H1 (cell line): ENCODE data around the gene SLIT3. TPM values are rescaled to one million over a fixed set of nuclear protein-coding genes. Genes with fewer than 3 reads are reported as not detected.
A peak's percentile ranks its signal among the peaks of the same experiment; 100 is the strongest.

ENCODE experiments used
- CTCF ChIA-PET: fragments of 300-600 bp; sonication (Branson Sonifier 250); formaldehyde crosslinking; loops from one replicate; lab custom pipeline; 2021; ENCODE audit not compliant: partially characterized antibody; lab: Charles Lee
- POLR2A ChIA-PET: fragments of 300-600 bp; sonication (Branson Sonifier 250); formaldehyde crosslinking; loops from one replicate; lab custom pipeline; 2021; ENCODE audit warnings: inconsistent platforms; ENCODE audit not compliant: partially characterized antibody; lab: Charles Lee
- DNase-seq, 2 experiments: peaks; one replicate each; pipeline versions ENCODE4 v3.0.0 to v3.0.0-alpha.2; 2010 to 2022; ENCODE audit warnings: low spot score in 2 of 2, low read depth in 1 of 2, mixed read lengths in 1 of 2
- FAIRE-seq: peaks from 2 replicates; lab custom pipeline; 2011; peaks lifted over from hg19 to GRCh38; lab: Jason Lieb, UNC
- H2AFZ ChIP-seq: 2 replicates; pipeline ENCODE4 v1.8.1; 2012; ENCODE audit warnings: low read length, inconsistent platforms
- H2AK5ac ChIP-seq: 2 replicates; pipeline ENCODE4 v1.6.1; 2013; ENCODE audit warnings: low read depth, low read length
- H2BK120ac ChIP-seq: replicated peaks from 2 replicates; pipeline ENCODE3; 2013; ENCODE audit warnings: low read depth, low read length, inconsistent platforms
- H2BK12ac ChIP-seq: 2 replicates; pipeline ENCODE4 v1.6.1; 2013; ENCODE audit warnings: low read depth, low read length
- H2BK15ac ChIP-seq: 2 replicates; pipeline ENCODE4 v1.6.1; 2013; ENCODE audit warnings: low read length
- H2BK20ac ChIP-seq: 2 replicates; pipeline ENCODE4 v1.6.1; 2013; ENCODE audit warnings: low read length
- H2BK5ac ChIP-seq: 2 replicates; pipeline ENCODE4 v1.6.1; 2013; ENCODE audit warnings: low read depth, low read length
- H3K14ac ChIP-seq: 2 replicates; pipeline ENCODE4 v1.6.1; 2013; ENCODE audit warnings: inconsistent platforms; ENCODE audit not compliant: insufficient read length
- H3K18ac ChIP-seq: 2 replicates; pipeline ENCODE4 v1.6.1; 2013; ENCODE audit warnings: low read length; ENCODE audit errors: extremely low read depth
- H3K23ac ChIP-seq: 2 replicates; pipeline ENCODE4 v1.6.1; 2013; ENCODE audit warnings: inconsistent platforms; ENCODE audit not compliant: insufficient read length
- H3K23me2 ChIP-seq: 2 replicates; pipeline ENCODE4 v1.6.1; 2013; ENCODE audit warnings: low read depth, low read length
- H3K27ac ChIP-seq: 2 replicates; pipeline ENCODE4 v1.6.1; 2011; ENCODE audit warnings: low read depth, low read length, inconsistent platforms
- H3K27me3 ChIP-seq, 4 experiments: replicated peaks in 1 of 4; 1 replicate in 1 of 4; 2 replicates in 3 of 4; pipeline versions ENCODE4 v1.6.1 to v1.8.1; 2011 to 2013; ENCODE audit warnings: low read length in 3 of 4, mild to moderate bottlenecking in 3 of 4, inconsistent platforms in 2 of 4, mixed read lengths in 2 of 4, moderate library complexity in 1 of 4; ENCODE audit not compliant: control insufficient read depth in 3 of 4, insufficient read depth in 3 of 4; ENCODE audit errors: extremely low read depth in 1 of 4
- H3K36me3 ChIP-seq, 4 experiments: 2 replicates each; pipeline versions ENCODE4 v1.6.1 to v1.8.1; 2011 to 2013; ENCODE audit warnings: mild to moderate bottlenecking in 4 of 4, low read length in 3 of 4, moderate library complexity in 2 of 4, control low read depth in 1 of 4, inconsistent platforms in 1 of 4; ENCODE audit not compliant: insufficient read depth in 4 of 4, control insufficient read depth in 2 of 4
- H3K4ac ChIP-seq: replicated peaks from 2 replicates; pipeline ENCODE3; 2013; ENCODE audit warnings: low read length, low read depth, mixed read lengths, inconsistent platforms; ENCODE audit not compliant: insufficient read length
- H3K4me1 ChIP-seq, 4 experiments: replicated peaks in 1 of 4; 1 replicate in 1 of 4; 2 replicates in 3 of 4; pipeline versions ENCODE4 v1.6.1 to v1.8.1; 2011 to 2013; ENCODE audit warnings: low read length in 3 of 4, inconsistent platforms in 2 of 4, mixed read lengths in 1 of 4; ENCODE audit not compliant: insufficient read depth in 4 of 4, control insufficient read depth in 3 of 4
- H3K4me2 ChIP-seq, 2 experiments: 2 replicates each; pipeline versions ENCODE4 v1.6.1 to v1.8.1; 2011 to 2013; ENCODE audit warnings: low read depth in 2 of 2, low read length in 2 of 2, control low read depth in 1 of 2, inconsistent platforms in 1 of 2, mild to moderate bottlenecking in 1 of 2; ENCODE audit not compliant: insufficient read depth in 1 of 2
- H3K4me3 ChIP-seq, 4 experiments: fragments of 200-600, 300-600 bp in 1 of 4; sonication (generic), shearing (Covaris generic), sonication (Bioruptor Twin) in 1 of 4; 2 replicates each; pipeline versions ENCODE4 v1.5.1 to v1.8.1; 2011 to 2016; ENCODE audit warnings: low read length in 4 of 4, low read depth in 3 of 4, control low read depth in 2 of 4, inconsistent platforms in 2 of 4, mild to moderate bottlenecking in 2 of 4, mixed read lengths in 1 of 4, moderate library complexity in 1 of 4; ENCODE audit not compliant: insufficient read depth in 2 of 4; ENCODE audit errors: extremely low read depth in 1 of 4
- H3K56ac ChIP-seq: replicated peaks from 2 replicates; pipeline ENCODE3; 2013; ENCODE audit warnings: low read depth, mild to moderate bottlenecking, mixed read lengths, low read length, inconsistent platforms; ENCODE audit not compliant: insufficient read length
- H3K79me1 ChIP-seq: 2 replicates; pipeline ENCODE4 v1.6.1; 2013; ENCODE audit warnings: low read depth, low read length, control low read depth
- H3K79me2 ChIP-seq, 2 experiments: 2 replicates each; pipeline versions ENCODE4 v1.6.1 to v1.8.1; 2012 to 2013; ENCODE audit warnings: low read length in 2 of 2, mild to moderate bottlenecking in 2 of 2, inconsistent platforms in 1 of 2; ENCODE audit not compliant: insufficient read depth in 2 of 2, control insufficient read depth in 1 of 2
- H3K9ac ChIP-seq, 4 experiments: replicated peaks in 1 of 4; 1 replicate in 1 of 4; 2 replicates in 3 of 4; pipeline versions ENCODE4 v1.6.1 to v1.8.1; 2011 to 2013; ENCODE audit warnings: low read depth in 3 of 4, low read length in 3 of 4, control low read depth in 2 of 4, mild to moderate bottlenecking in 2 of 4, moderate library complexity in 2 of 4, inconsistent platforms in 1 of 4; ENCODE audit errors: extremely low read depth in 1 of 4
- H3K9me3 ChIP-seq, 2 experiments: 2 replicates each; pipeline versions ENCODE4 v1.6.1 to v1.8.1; 2012 to 2013; ENCODE audit warnings: mild to moderate bottlenecking in 2 of 2, moderate library complexity in 2 of 2, control low read depth in 1 of 2, inconsistent platforms in 1 of 2, low read depth in 1 of 2, low read length in 1 of 2, mixed read lengths in 1 of 2; ENCODE audit not compliant: insufficient read depth in 2 of 2
- H4K20me1 ChIP-seq, 2 experiments: replicated peaks in 1 of 2; 2 replicates each; pipeline versions ENCODE3 to v1.8.1; 2011 to 2013; ENCODE audit warnings: inconsistent platforms in 2 of 2, low read length in 2 of 2, mild to moderate bottlenecking in 1 of 2; ENCODE audit not compliant: insufficient read depth in 2 of 2, control insufficient read depth in 1 of 2
- H4K5ac ChIP-seq: 2 replicates; pipeline ENCODE4 v1.6.1; 2013; ENCODE audit warnings: low read length, low read depth, mixed read lengths, inconsistent platforms; ENCODE audit not compliant: insufficient read length
- H4K8ac ChIP-seq: 2 replicates; pipeline ENCODE4 v1.8.0; 2013; ENCODE audit warnings: mild to moderate bottlenecking, moderate library complexity, low read length, inconsistent platforms; ENCODE audit not compliant: insufficient read depth; ENCODE audit errors: extremely low read depth
- H4K91ac ChIP-seq: replicated peaks from 2 replicates; pipeline ENCODE3; 2013; ENCODE audit warnings: low read length, mixed read lengths, inconsistent platforms; ENCODE audit not compliant: insufficient read length
- CBX5 ChIP-seq: fragments of 300-800, 300-1000 bp; sonication (generic); IDR thresholded peaks from 2 replicates; pipeline ENCODE4 v1.7.1; 2016; ENCODE audit warnings: antibody characterized with exemption, low read length, low read depth
- CTCF ChIP-seq, 3 experiments: IDR thresholded peaks; 1 replicate in 2 of 3; 2 replicates in 1 of 3; pipeline versions ENCODE4 v1.5.1 to v1.6.1; 2011; ENCODE audit warnings: low read length in 3 of 3, mild to moderate bottlenecking in 3 of 3, inconsistent platforms in 2 of 3, low read depth in 1 of 3, moderate library complexity in 1 of 3; ENCODE audit not compliant: insufficient read depth in 1 of 3; ENCODE audit errors: control extremely low read depth in 1 of 3
- RAD21 ChIP-seq, 2 experiments: IDR thresholded peaks in 1 of 2; conservative IDR thresholded peaks in 1 of 2; 2 replicates each; pipeline ENCODE4 v1.6.1; 2011; ENCODE audit warnings: low read depth in 2 of 2, low read length in 2 of 2, improper control_type of control experiment in 1 of 2, inconsistent platforms in 1 of 2, mild to moderate bottlenecking in 1 of 2, moderate library complexity in 1 of 2
- SIN3A ChIP-seq, 2 experiments: IDR thresholded peaks in 1 of 2; conservative IDR thresholded peaks in 1 of 2; 2 replicates each; pipeline ENCODE4 v1.6.1; 2011 to 2012; ENCODE audit warnings: low read length in 2 of 2, improper control_type of control experiment in 1 of 2, low read depth in 1 of 2, mild to moderate bottlenecking in 1 of 2
- WGBS, 2 experiments: shearing (Covaris generic) in 1 of 2; methylation state at CpG; one replicate each; pipeline versions ENCODE4 v1.1.6 to v1.1.7; 2013 to 2015; ENCODE audit warnings: low lambda C conversion rate in 2 of 2, mixed read lengths in 2 of 2, inconsistent platforms in 1 of 2, low coverage in 1 of 2, missing lambda C conversion rate in 1 of 2; ENCODE audit not compliant: insufficient replicate concordance in 2 of 2, insufficient coverage in 1 of 2, insufficient read length in 1 of 2; ENCODE audit errors: extremely low coverage in 1 of 2, missing lambda C conversion rate in 1 of 2; 5-methylcytosine and 5-hydroxymethylcytosine counted together
- polyA plus RNA-seq, 7 experiments: library from polyadenylated mRNA; depleted of rRNA in 3 of 7; stranded (reverse) in 5 of 7; unstranded in 2 of 7; fragments of >200 nt in 5 of 7; fragments of 200-250 nt in 2 of 7; gene quantifications; 1 replicate in 5 of 7; 2 replicates in 1 of 7; 4 replicates in 1 of 7; pipeline versions ENCODE4 v1.2.1 to v1.2.3, GENCODE V29; 2011 to 2013; ENCODE audit warnings: missing spikeins in 2 of 7, mixed read lengths in 2 of 7
- total RNA-seq: library from RNA; stranded (reverse); fragmentation: NEBNext Ultra II Directional; extraction: Animal tissue kit (Norgen Biotek cat#: 25700); gene quantifications from 2 replicates; pipeline ENCODE4 v1.2.1, GENCODE V29; 2021

The SLIT3 gene
- total and polyA plus RNA-seq, 2 of the 8 experiments (the other 6 are each of a cell fraction or from before 2014, with no cell fraction given): 1.1 to 1.2 TPM

DNA sequence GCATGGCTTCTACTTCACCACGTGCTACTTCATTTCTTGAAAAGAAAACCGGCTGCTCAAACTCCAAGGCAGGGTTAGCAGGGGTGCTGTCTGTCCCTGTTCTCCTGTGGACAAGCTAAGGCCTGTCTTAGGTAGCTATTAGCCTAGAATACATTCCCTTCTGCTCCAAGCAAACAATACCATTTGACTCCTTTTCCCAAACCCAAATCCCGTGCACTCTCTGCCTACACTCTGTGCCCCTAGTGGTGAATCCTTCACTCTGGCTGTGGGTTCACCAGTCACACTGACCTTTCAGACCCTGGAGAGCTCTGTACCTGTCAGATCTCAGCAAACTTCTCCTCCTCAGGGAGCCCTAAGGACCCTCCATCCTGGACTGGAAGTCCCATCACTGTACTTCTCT, 211.6 kb downstream of the SLIT3 start:
- no peak overlapping the region for H2BK120ac ChIP-seq
- no peak overlapping the region for H2AK5ac ChIP-seq
- H2BK15ac ChIP-seq: no peak overlapping the region
- H3K9me3 ChIP-seq: no peaks in the 10 kb centered on the region
- TF ChIP-seq SIN3A (conservative IDR thresholded peaks at IDR 0.05 in 1 of 2, IDR thresholded peaks at IDR 0.05 in 1 of 2; ENCODE audit: low read depth in 1 of 2, low read length in 2 of 2) (peak; percentile 39 to 68; a peak in 2 of 4 replicates), CBX5 (no peak), CTCF (IDR thresholded peaks at IDR 0.05; ENCODE audit: control extremely low read depth in 1 of 3, insufficient read depth in 1 of 3, low read depth in 1 of 3, low read length in 3 of 3) (peak; percentile 50 to 60 (median 59)), RAD21 (IDR thresholded peaks at IDR 0.05 in 1 of 2, conservative IDR thresholded peaks at IDR 0.05 in 1 of 2; ENCODE audit: low read depth in 2 of 2, low read length in 2 of 2) (peak; percentile 20 to 43; a peak in 1 of 4 replicates)
- no peak overlapping the region for H3K4me3 ChIP-seq
- H3K27me3 ChIP-seq: no peaks in the 10 kb centered on the region; a peak in 2 of 7 replicates
- no peak overlapping the region for H3K23ac ChIP-seq
- H3K79me1 ChIP-seq: no peaks in the 10 kb centered on the region
- no peaks in the 10 kb centered on the region for H3K79me2 ChIP-seq
- H3K18ac ChIP-seq: no peak overlapping the region; the same call in 1 of the 2 replicates
- ChIA-PET POLR2A (no interaction called here), CTCF (interaction anchor here (0.8 to 3.3 kb wide), 11 partner anchors 10 to 275 kb away, joined by 3 to 19 read pairs (median 4); no protein-coding TSS in a partner anchor)
- no peak overlapping the region for H4K91ac ChIP-seq
- no peak overlapping the region for H3K56ac ChIP-seq
- no peaks in the 10 kb centered on the region; a peak in 1 of 8 replicates for H3K36me3 ChIP-seq
- H2BK20ac ChIP-seq: no peak overlapping the region
- no peak overlapping the region for H3K27ac ChIP-seq
- H3K4me2 ChIP-seq: no peak overlapping the region
- H4K20me1 ChIP-seq: no peaks in the 10 kb centered on the region
- 91% methylated on average over 3 of the region's 3 CpGs; no CpG with 5 or more reads in 1 of the 2 experiments for WGBS, 2 experiments
- 0 out of 2 replicates have a peak overlapping the region, but pooled peaks have one; percentile 15 for H2BK5ac ChIP-seq
- H4K8ac ChIP-seq: no peak overlapping the region
- FAIRE-seq: no peak
- no peak overlapping the region for H4K5ac ChIP-seq
- no peak overlapping the region for H3K14ac ChIP-seq
- H2AFZ ChIP-seq: no peak overlapping the region
- H3K4me1 ChIP-seq: peaks cover 13 to 29% (median 23%) of the 10 kb centered on the region in 4 experiments
- no peak overlapping the region for H3K4ac ChIP-seq
- DNase-seq: no peak
- H3K9ac ChIP-seq: no peak overlapping the region
- no peaks in the 10 kb centered on the region for H3K23me2 ChIP-seq
- H2BK12ac ChIP-seq: peak overlapping the region; percentile 4; the same call in 1 of the 2 replicates
